ENCODE measurements around the gene ZCCHC9.

The ZCCHC9 gene

GRCh38 chr5:81301271-81302015, at the start of gene ZCCHC9:
TSS of gene ZCCHC9 (plus strand) at chr5:81301587. CDS start at chr5:81304758, 3,171 bp downstream.
- TF ChIP-seq, protein P1, sequence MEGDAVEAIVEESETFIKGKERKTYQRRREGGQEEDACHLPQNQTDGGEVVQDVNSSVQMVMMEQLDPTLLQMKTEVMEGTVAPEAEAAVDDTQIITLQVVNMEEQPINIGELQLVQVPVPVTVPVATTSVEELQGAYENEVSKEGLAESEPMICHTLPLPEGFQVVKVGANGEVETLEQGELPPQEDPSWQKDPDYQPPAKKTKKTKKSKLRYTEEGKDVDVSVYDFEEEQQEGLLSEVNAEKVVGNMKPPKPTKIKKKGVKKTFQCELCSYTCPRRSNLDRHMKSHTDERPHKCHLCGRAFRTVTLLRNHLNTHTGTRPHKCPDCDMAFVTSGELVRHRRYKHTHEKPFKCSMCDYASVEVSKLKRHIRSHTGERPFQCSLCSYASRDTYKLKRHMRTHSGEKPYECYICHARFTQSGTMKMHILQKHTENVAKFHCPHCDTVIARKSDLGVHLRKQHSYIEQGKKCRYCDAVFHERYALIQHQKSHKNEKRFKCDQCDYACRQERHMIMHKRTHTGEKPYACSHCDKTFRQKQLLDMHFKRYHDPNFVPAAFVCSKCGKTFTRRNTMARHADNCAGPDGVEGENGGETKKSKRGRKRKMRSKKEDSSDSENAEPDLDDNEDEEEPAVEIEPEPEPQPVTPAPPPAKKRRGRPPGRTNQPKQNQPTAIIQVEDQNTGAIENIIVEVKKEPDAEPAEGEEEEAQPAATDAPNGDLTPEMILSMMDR (conservative IDR thresholded peaks at IDR 0.05; ENCODE audit: low read depth), result no peak; the same call in 1 of the 2 replicates
- ChIA-PET POLR2A (ENCODE audit: low non-redundant PET) (interaction anchor here (0.5 to 1.2 kb wide), 3 partner anchors 14 to 1050 kb away, joined by 3 to 5 read pairs (median 4); no protein-coding TSS in a partner anchor), CTCF (interaction anchor here (0.6 to 1.1 kb wide), 6 partner anchors 63 to 868 kb away, joined by 3 to 5 read pairs (median 4); no protein-coding TSS in a partner anchor)

DNA sequence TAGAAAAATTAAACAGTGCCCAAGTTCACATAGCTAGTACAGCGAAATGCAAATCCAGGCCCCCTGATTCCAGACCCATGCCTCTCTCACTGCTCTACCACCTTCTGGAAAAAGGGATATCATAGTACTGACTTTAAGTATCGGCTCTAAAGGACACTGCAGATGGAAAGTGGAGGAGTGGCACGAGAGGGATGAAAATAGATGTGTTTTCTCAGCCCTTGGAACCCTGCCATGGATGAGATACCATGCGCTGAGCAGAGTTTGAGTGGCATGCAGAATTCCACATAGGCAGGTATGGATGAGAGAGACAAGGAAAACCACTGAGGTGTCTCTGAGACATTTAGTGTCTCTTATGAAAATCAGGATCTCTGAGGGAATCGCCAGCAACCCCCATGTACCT, 49.5 kb upstream of the ZCCHC9 start:
- H3K27ac ChIP-seq, result no peak overlapping the region
- no peak for DNase-seq (ENCODE audit: low spot score)
- TF ChIP-seq, protein P1 (conservative IDR thresholded peaks at IDR 0.05; ENCODE audit: low read depth), result no peak
- POLR2A ChIA-PET (ENCODE audit: low non-redundant PET), result no interaction called here
- CTCF ChIA-PET, result interaction anchor here (1.4 kb wide), 1 partner anchor 48 kb away, joined by 4 read pairs; no protein-coding TSS in a partner anchor

More at GRCh38 chr5:81301271-81302015, at the start of gene ZCCHC9:
- peak; percentile 91 for DNase-seq (ENCODE audit: low spot score)
- peak within 1 kb of the TSS; percentile 77 for H3K27ac ChIP-seq

- ChIA-PET CTCF (interaction anchor here (1.4 kb wide), 1 partner anchor 47 kb away, joined by 4 read pairs; no protein-coding TSS in a partner anchor), POLR2A (ENCODE audit: low non-redundant PET) (no interaction called here)
- no peak for DNase-seq (ENCODE audit: low spot score)
- TF ChIP-seq, protein P1 (conservative IDR thresholded peaks at IDR 0.05; ENCODE audit: low read depth), result no peak
- peak overlapping the region; percentile 77 for H3K27ac ChIP-seq
These were observed 48.5 kb upstream of the ZCCHC9 start for GRCh38 chr5:81252904-81253303.

- ChIA-PET CTCF (no interaction called here), POLR2A (ENCODE audit: low non-redundant PET) (interaction anchor here (0.7 kb wide), 1 partner anchor 9 kb away, joined by 3 read pairs; no protein-coding TSS in a partner anchor)
- TF ChIP-seq, protein P1 (conservative IDR thresholded peaks at IDR 0.05; ENCODE audit: low read depth), result no peak
- peak; percentile 44 for DNase-seq (ENCODE audit: low spot score)
- H3K27ac ChIP-seq, result peak overlapping the region; percentile 77
These were observed 47.5 kb upstream of the ZCCHC9 start for GRCh38 chr5:81253875-81254274.

DNA sequence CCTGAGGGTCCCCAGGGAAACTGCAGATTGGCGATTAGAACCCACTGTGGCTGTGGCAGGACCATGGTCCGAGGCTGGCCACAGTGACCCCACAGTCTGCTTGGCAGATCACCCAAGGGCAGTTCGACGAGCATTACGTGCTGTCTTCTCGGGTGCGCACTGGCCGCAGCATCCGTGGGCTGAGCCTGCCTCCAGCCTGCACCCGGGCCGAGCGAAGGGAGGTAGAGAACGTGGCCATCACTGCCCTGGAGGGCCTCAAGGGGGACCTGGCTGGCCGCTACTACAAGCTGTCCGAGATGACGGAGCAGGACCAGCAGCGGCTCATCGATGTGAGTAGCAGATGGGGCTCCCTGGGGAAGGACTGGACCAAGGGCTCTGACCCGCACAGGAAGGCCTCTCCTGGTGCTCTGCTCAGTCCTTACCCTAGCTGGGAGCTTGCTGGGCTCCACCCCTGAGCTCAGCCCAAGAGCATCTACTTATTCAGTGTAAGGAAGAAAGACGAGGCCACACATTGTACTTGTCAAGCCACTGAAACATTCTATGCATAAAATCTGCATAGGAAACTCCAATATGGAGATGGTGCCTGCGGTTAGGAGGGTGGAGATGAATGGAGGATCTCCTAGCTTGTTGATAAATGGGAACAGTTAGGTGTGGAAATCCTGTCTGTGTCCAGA, 46.4 kb upstream of the ZCCHC9 start:
- CTCF ChIA-PET, result interaction anchor here (0.6 to 0.7 kb wide), 2 partner anchors 12 to 62 kb away, joined by 3 to 4 read pairs; no protein-coding TSS in a partner anchor

More for the DNA sequence above, 46.4 kb upstream of the ZCCHC9 start:
- POLR2A ChIA-PET (ENCODE audit: low non-redundant PET), result interaction anchor here (0.6 kb wide), 1 partner anchor 18 kb away, joined by 3 read pairs; no protein-coding TSS in a partner anchor
- no peak for DNase-seq (ENCODE audit: low spot score)
- H3K27ac ChIP-seq, result peak overlapping the region; percentile 47; the same call in 1 of the 2 replicates
- TF ChIP-seq, protein P1 (conservative IDR thresholded peaks at IDR 0.05; ENCODE audit: low read depth), result no peak

Measured in RWPE1 (cell line).